ENCODE results near the gene APPL2.

Gene APPL2

GRCh38 chr12:105175397-105175990 lies 60.5 kb downstream of the APPL2 start:
- no peaks in the 10 kb centered on the region for H4K20me1 ChIP-seq (ENCODE audit: control insufficient read depth, insufficient read depth, low read depth, low read length)
- no peaks in the 10 kb centered on the region for H3K79me2 ChIP-seq (ENCODE audit: control insufficient read depth, low read length)
- TF ChIP-seq EZH2phosphoT487 (IDR thresholded peaks at IDR 0.05; ENCODE audit: borderline replicate concordance, low read length): no peak
- TF ChIP-seq, protein P1, sequence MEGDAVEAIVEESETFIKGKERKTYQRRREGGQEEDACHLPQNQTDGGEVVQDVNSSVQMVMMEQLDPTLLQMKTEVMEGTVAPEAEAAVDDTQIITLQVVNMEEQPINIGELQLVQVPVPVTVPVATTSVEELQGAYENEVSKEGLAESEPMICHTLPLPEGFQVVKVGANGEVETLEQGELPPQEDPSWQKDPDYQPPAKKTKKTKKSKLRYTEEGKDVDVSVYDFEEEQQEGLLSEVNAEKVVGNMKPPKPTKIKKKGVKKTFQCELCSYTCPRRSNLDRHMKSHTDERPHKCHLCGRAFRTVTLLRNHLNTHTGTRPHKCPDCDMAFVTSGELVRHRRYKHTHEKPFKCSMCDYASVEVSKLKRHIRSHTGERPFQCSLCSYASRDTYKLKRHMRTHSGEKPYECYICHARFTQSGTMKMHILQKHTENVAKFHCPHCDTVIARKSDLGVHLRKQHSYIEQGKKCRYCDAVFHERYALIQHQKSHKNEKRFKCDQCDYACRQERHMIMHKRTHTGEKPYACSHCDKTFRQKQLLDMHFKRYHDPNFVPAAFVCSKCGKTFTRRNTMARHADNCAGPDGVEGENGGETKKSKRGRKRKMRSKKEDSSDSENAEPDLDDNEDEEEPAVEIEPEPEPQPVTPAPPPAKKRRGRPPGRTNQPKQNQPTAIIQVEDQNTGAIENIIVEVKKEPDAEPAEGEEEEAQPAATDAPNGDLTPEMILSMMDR (IDR thresholded peaks at IDR 0.05; ENCODE audit: low read depth, low read length, poor library complexity, severe bottlenecking): no peak
- H3K27me3 ChIP-seq (ENCODE audit: control insufficient read depth, low read length): no peaks in the 10 kb centered on the region
- H3F3A ChIP-seq (ENCODE audit: control insufficient read depth, insufficient read depth): no peaks in the 10 kb centered on the region; the same call in 1 of the 2 replicates
- no peak overlapping the region for H3K4me3 ChIP-seq (ENCODE audit: low read length)
- H3K36me3 ChIP-seq (ENCODE audit: control insufficient read depth, low read length): peaks cover 58% of the 10 kb centered on the region
- no peak overlapping the region for H3K4me2 ChIP-seq (ENCODE audit: low read length)
- peaks cover 22% of the 10 kb centered on the region for H3K4me1 ChIP-seq (ENCODE audit: control insufficient read depth, low read length)
- H3K27ac ChIP-seq (ENCODE audit: low read depth, low read length): no peak overlapping the region
- no peaks in the 10 kb centered on the region for H3K9me3 ChIP-seq (ENCODE audit: control insufficient read depth, insufficient read depth, low read length)
- no peaks in the 10 kb centered on the region for H3K9me2 ChIP-seq (replicated peaks; ENCODE audit: control insufficient read depth, low read length)

- Histone ChIP-seq H3K36me3 (ENCODE audit: control insufficient read depth, low read length) (peaks cover 86% of the 10 kb centered on the region), H3K79me2 (ENCODE audit: control insufficient read depth, low read length) (no peaks in the 10 kb centered on the region), H3F3A (ENCODE audit: control insufficient read depth, insufficient read depth) (peaks cover 5% of the 10 kb centered on the region; the same call in 1 of the 2 replicates), H3K27ac (ENCODE audit: low read depth, low read length) (no peak overlapping the region), H4K20me1 (ENCODE audit: control insufficient read depth, insufficient read depth, low read depth, low read length) (no peaks in the 10 kb centered on the region), H3K4me2 (ENCODE audit: low read length) (peak overlapping the region; percentile 19; the same call in 1 of the 2 replicates), H3K4me3 (ENCODE audit: low read length) (0 out of 2 replicates have a peak overlapping the region, but pooled peaks have one; percentile 3), H3K9me3 (ENCODE audit: control insufficient read depth, insufficient read depth, low read length) (no peaks in the 10 kb centered on the region), H3K9me2 (replicated peaks; ENCODE audit: control insufficient read depth, low read length) (no peaks in the 10 kb centered on the region), H3K4me1 (ENCODE audit: control insufficient read depth, low read length) (peaks cover 22% of the 10 kb centered on the region), H3K27me3 (ENCODE audit: control insufficient read depth, low read length) (no peaks in the 10 kb centered on the region)
- TF ChIP-seq, protein P1 (IDR thresholded peaks at IDR 0.05; ENCODE audit: low read depth, low read length, poor library complexity, severe bottlenecking): no peak
- TF ChIP-seq EZH2phosphoT487 (IDR thresholded peaks at IDR 0.05; ENCODE audit: borderline replicate concordance, low read length): no peak
Observed at GRCh38 chr12:105171691-105172436, 64.1 kb downstream of the APPL2 start.

DNA sequence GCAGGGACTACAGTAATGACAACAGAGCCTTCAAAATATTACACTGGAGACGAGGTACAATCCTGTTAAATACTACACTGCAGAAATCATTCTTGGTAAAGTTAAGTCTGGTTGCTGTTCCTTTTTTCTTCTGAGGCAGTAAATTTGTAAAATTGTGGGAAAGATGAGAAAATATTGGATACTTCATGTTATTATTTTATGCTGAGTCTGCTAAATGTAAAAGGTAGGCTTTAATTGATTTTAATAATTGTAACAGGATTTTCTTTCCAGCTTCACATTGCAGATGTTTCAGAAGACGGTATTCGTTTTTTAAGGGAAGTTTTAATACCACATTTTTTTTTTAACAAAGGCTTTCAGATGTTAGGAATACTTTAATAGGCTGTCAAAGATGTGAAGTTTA lies 65.8 kb downstream of the APPL2 start:
- no peak overlapping the region for H3K4me3 ChIP-seq (ENCODE audit: low read length)
- no peaks in the 10 kb centered on the region for H3K27me3 ChIP-seq (ENCODE audit: control insufficient read depth, low read length)
- H3F3A ChIP-seq (ENCODE audit: control insufficient read depth, insufficient read depth): peaks cover 5% of the 10 kb centered on the region; the same call in 1 of the 2 replicates
- H3K4me2 ChIP-seq (ENCODE audit: low read length): no peak overlapping the region
- TF ChIP-seq EZH2phosphoT487 (IDR thresholded peaks at IDR 0.05; ENCODE audit: borderline replicate concordance, low read length): no peak
- TF ChIP-seq, protein P1 (IDR thresholded peaks at IDR 0.05; ENCODE audit: low read depth, low read length, poor library complexity, severe bottlenecking): no peak
- H3K9me3 ChIP-seq (ENCODE audit: control insufficient read depth, insufficient read depth, low read length): no peaks in the 10 kb centered on the region
- H3K79me2 ChIP-seq (ENCODE audit: control insufficient read depth, low read length): no peaks in the 10 kb centered on the region
- H3K36me3 ChIP-seq (ENCODE audit: control insufficient read depth, low read length): peaks cover 85% of the 10 kb centered on the region
- peaks cover 22% of the 10 kb centered on the region for H3K4me1 ChIP-seq (ENCODE audit: control insufficient read depth, low read length)
- no peaks in the 10 kb centered on the region for H4K20me1 ChIP-seq (ENCODE audit: control insufficient read depth, insufficient read depth, low read depth, low read length)
- no peak overlapping the region for H3K27ac ChIP-seq (ENCODE audit: low read depth, low read length)
- H3K9me2 ChIP-seq (replicated peaks; ENCODE audit: control insufficient read depth, low read length): no peaks in the 10 kb centered on the region

All from DOHH2 (cell line).